SK-N-SH (cell line): ENCODE data around the gene CDH24. TPM values are rescaled to one million over a fixed set of nuclear protein-coding genes. Genes with fewer than 3 reads are reported as not detected.

Experiments used
- CTCF ChIA-PET: fragments of 300-600, 350-600 bp; formaldehyde crosslinking; extraction: SDS; loops from one replicate; lab custom pipeline; 2021; lab: Yijun Ruan, JAX
- POLR2A ChIA-PET: fragments of 350-600 bp; sonication (Branson Sonifier 250); formaldehyde crosslinking; extraction: SDS; loops from one replicate; lab custom pipeline; 2020; ENCODE audit warnings: antibody characterized with exemption, inconsistent platforms; lab: Yijun Ruan, JAX
- DNase-seq: peaks from one replicate; pipeline ENCODE4 v3.0.0; 2012
- H2AFZ ChIP-seq: fragments of 200-600 bp; sonication (generic); 2 replicates; pipeline ENCODE4 v1.8.1; 2016; ENCODE audit warnings: antibody characterized with exemption, mild to moderate bottlenecking, low read depth
- H3F3A ChIP-seq: fragments of 200-600 bp; sonication (generic); replicated peaks from 2 replicates; pipeline ENCODE3; 2016; ENCODE audit warnings: antibody characterized with exemption, mild to moderate bottlenecking; ENCODE audit not compliant: insufficient read depth
- H3K27ac ChIP-seq, 2 experiments: fragments of 200-500 bp in 1 of 2; fragments of 200-600 bp in 1 of 2; sonication (Bioruptor generic) in 1 of 2; sonication (generic), shearing (Covaris generic) in 1 of 2; 2 replicates each; pipeline versions ENCODE4 v1.5.1 to v1.6.1; 2014 to 2016; ENCODE audit warnings: low read depth in 2 of 2, inconsistent platforms in 1 of 2, low read length in 1 of 2, mild to moderate bottlenecking in 1 of 2, mixed read lengths in 1 of 2
- H3K27me3 ChIP-seq: fragments of 200-600 bp; sonication (generic), shearing (Covaris generic); 2 replicates; pipeline ENCODE4 v1.6.1; 2016; ENCODE audit warnings: mixed run types; ENCODE audit not compliant: insufficient read depth
- H3K36me3 ChIP-seq, 2 experiments: fragments of 200-500 bp in 1 of 2; fragments of 200-600 bp in 1 of 2; sonication (Bioruptor generic) in 1 of 2; sonication (generic) in 1 of 2; replicated peaks in 1 of 2; 2 replicates each; pipeline versions ENCODE3 to v1.5.1; 2014 to 2016; ENCODE audit warnings: low read length in 1 of 2, mild to moderate bottlenecking in 1 of 2; ENCODE audit not compliant: insufficient read depth in 2 of 2, control insufficient read depth in 1 of 2
- H3K4me1 ChIP-seq, 2 experiments: fragments of 200-500 bp in 1 of 2; fragments of 200-600 bp in 1 of 2; sonication (Bioruptor generic) in 1 of 2; sonication (generic), shearing (Covaris generic) in 1 of 2; 2 replicates each; pipeline versions ENCODE4 v1.5.1 to v1.6.1; 2014 to 2016; ENCODE audit warnings: low read depth in 1 of 2, low read length in 1 of 2, mixed run types in 1 of 2; ENCODE audit not compliant: insufficient read depth in 2 of 2, control insufficient read depth in 1 of 2
- H3K4me2 ChIP-seq: fragments of 200-600 bp; sonication (generic), shearing (Covaris generic); 2 replicates; pipeline ENCODE4 v1.6.1; 2017; ENCODE audit warnings: mixed run types
- H3K4me3 ChIP-seq, 2 experiments: fragments of 200-500 bp in 1 of 2; fragments of 200-600 bp in 1 of 2; sonication (Bioruptor generic) in 1 of 2; sonication (generic), shearing (Covaris generic) in 1 of 2; 2 replicates each; pipeline versions ENCODE4 v1.5.1 to v1.8.1; 2014 to 2016; ENCODE audit warnings: low read depth in 2 of 2, inconsistent platforms in 1 of 2, low read length in 1 of 2, mild to moderate bottlenecking in 1 of 2, mixed read lengths in 1 of 2, moderate library complexity in 1 of 2
- H3K79me2 ChIP-seq: fragments of 200-600 bp; sonication (generic); 2 replicates; pipeline ENCODE4 v1.8.1; 2017; ENCODE audit warnings: mild to moderate bottlenecking; ENCODE audit not compliant: insufficient read depth
- H3K9ac ChIP-seq: fragments of 200-600 bp; sonication (generic); 2 replicates; pipeline ENCODE4 v1.6.1; 2017; ENCODE audit warnings: mixed run types
- H3K9me2 ChIP-seq: fragments of 200-600 bp; sonication (generic); 2 replicates; pipeline ENCODE4 v1.6.1; 2017; ENCODE audit warnings: mixed run types
- H3K9me3 ChIP-seq: fragments of 200-600 bp; sonication (generic); 2 replicates; pipeline ENCODE4 v1.6.1; 2017; ENCODE audit warnings: mixed run types, mild to moderate bottlenecking, moderate library complexity
- H4K20me1 ChIP-seq: fragments of 200-600 bp; sonication (generic); 2 replicates; pipeline ENCODE4 v1.6.1; 2017; ENCODE audit warnings: mild to moderate bottlenecking, mixed run types; ENCODE audit not compliant: insufficient read depth
- ELF1 ChIP-seq: IDR thresholded peaks from 2 replicates; pipeline ENCODE4 v1.4.0; 2012
- EP300 ChIP-seq, 2 experiments: IDR thresholded peaks; 2 replicates each; pipeline versions ENCODE4 v1.4.0 to v1.6.1; 2012; ENCODE audit warnings: borderline replicate concordance in 1 of 2, low read depth in 1 of 2, low read length in 1 of 2
- FOXJ3 ChIP-seq: sonication (generic); formaldehyde crosslinking; IDR thresholded peaks from 2 replicates; pipeline ENCODE4 v1.5.1; 2020; ENCODE audit warnings: mild to moderate bottlenecking, missing genetic modification reagents
- GABPA ChIP-seq: IDR thresholded peaks from 2 replicates; pipeline ENCODE4 v1.4.0; 2012; ENCODE audit warnings: low read depth, mild to moderate bottlenecking
- GATA2 ChIP-seq: sonication (generic); formaldehyde crosslinking; IDR thresholded peaks from 2 replicates; pipeline ENCODE4 v1.5.0; 2020; ENCODE audit warnings: mild to moderate bottlenecking, missing genetic modification reagents
- IRF3 ChIP-seq: fragments of 150-350 bp; IDR thresholded peaks from 2 replicates; pipeline ENCODE4 v1.6.1; 2016; ENCODE audit warnings: mild to moderate bottlenecking, low read depth, low read length
- JUND ChIP-seq: IDR thresholded peaks from 2 replicates; pipeline ENCODE4 v1.4.0; 2012
- TEAD4 ChIP-seq: IDR thresholded peaks from 2 replicates; pipeline ENCODE4 v1.4.0; 2012; ENCODE audit warnings: mild to moderate bottlenecking, borderline replicate concordance; ENCODE audit not compliant: insufficient read depth
- USF2 ChIP-seq: fragments of 150-350 bp; IDR thresholded peaks from 2 replicates; pipeline ENCODE4 v1.6.1; 2017; ENCODE audit warnings: antibody characterized with exemption, low read length, low read depth, borderline replicate concordance
- YY1 ChIP-seq: IDR thresholded peaks from 2 replicates; pipeline ENCODE4 v1.4.0; 2012; ENCODE audit warnings: low read depth, mild to moderate bottlenecking
- ZBTB33 ChIP-seq: IDR thresholded peaks from 2 replicates; pipeline ENCODE4 v1.4.0; 2012; ENCODE audit warnings: low read depth, borderline replicate concordance
- WGBS: methylation state at CpG from one replicate; pipeline ENCODE4 v1.1.6; 2017; ENCODE audit warnings: low lambda C conversion rate; 5-methylcytosine and 5-hydroxymethylcytosine counted together
- polyA plus RNA-seq, 3 experiments: library from polyadenylated mRNA; depleted of rRNA; stranded (reverse); fragments of >200 nt; gene quantifications; 2 replicates each; pipeline ENCODE4 v1.2.3, GENCODE V29; 2012

CDH24 gene
- polyA plus RNA-seq, 1 of the 3 experiments (the other 2 are of a cell fraction), result 30.8 TPM

- no peaks in the 10 kb centered on the region for H4K20me1 ChIP-seq
- H3K9me3 ChIP-seq, result no peaks in the 10 kb centered on the region
- no peak overlapping the region for H3K9ac ChIP-seq
- TF ChIP-seq TEAD4 (no peak), JUND (no peak), YY1 (no peak), EP300 (IDR thresholded peaks at IDR 0.05; ENCODE audit: borderline replicate concordance in 1 of 2, low read depth in 1 of 2, low read length in 1 of 2) (no peak), FOXJ3 (CRISPR knock-in tag) (no peak), GABPA (no peak), ELF1 (no peak), GATA2 (CRISPR knock-in tag) (no peak), IRF3 (no peak), ZBTB33 (no peak)
- H3K27ac ChIP-seq, result no peak overlapping the region
- H3K4me2 ChIP-seq, result no peak overlapping the region
- no peaks in the 10 kb centered on the region for H3K36me3 ChIP-seq
- POLR2A ChIA-PET, result no interaction called here
- CTCF ChIA-PET, result interaction anchor here (1.2 kb wide), 1 partner anchor 15 kb away, joined by 3 read pairs; no protein-coding TSS in a partner anchor
- H3K27me3 ChIP-seq, result peaks cover 4% of the 10 kb centered on the region; the same call in 1 of the 2 replicates
- H3K79me2 ChIP-seq, result no peaks in the 10 kb centered on the region
- no peaks in the 10 kb centered on the region for H3K9me2 ChIP-seq
- no peaks in the 10 kb centered on the region for H3K4me1 ChIP-seq
- no peak overlapping the region for H3K4me3 ChIP-seq
- no peak overlapping the region for H2AFZ ChIP-seq
- no peaks in the 10 kb centered on the region for H3F3A ChIP-seq
- DNase-seq, result no peak
- WGBS, result 60% methylated on average over 4 of the region's 4 CpGs
Observed at GRCh38 chr14:23105348-23105824, 48.1 kb upstream of the CDH24 start.

GRCh38 chr14:23104591-23105347 lies 47.4 kb upstream of the CDH24 start, which contains the start of gene CIROP:
Gene CIROP (minus strand): TSS chr14:23104989. CDS start chr14:23104920, 69 bp downstream.
- Histone ChIP-seq H2AFZ (no peak within 1 kb of the TSS), H3K27ac (no peak within 1 kb of the TSS), H3K27me3 (no peaks in the 10 kb centered on the region; the same call in 1 of the 2 replicates), H3K36me3 (no peaks in the 10 kb centered on the region), H3K9me2 (no peaks in the 10 kb centered on the region), H3K4me1 (no peaks in the 10 kb centered on the region), H3K79me2 (no peaks in the 10 kb centered on the region), H3K9me3 (no peaks in the 10 kb centered on the region), H4K20me1 (0 out of 2 replicates have a peak, but pooled peaks cover under 1% of the 10 kb centered on the region), H3K4me2 (no peak within 1 kb of the TSS), H3K9ac (no peak within 1 kb of the TSS), H3K4me3 (no peak within 1 kb of the TSS), H3F3A (no peaks in the 10 kb centered on the region)
- 64% methylated on average over 11 of the region's 11 CpGs for WGBS
- CTCF ChIA-PET, result interaction anchor here (1.0 to 1.7 kb wide), 3 partner anchors 11 to 17 kb away, joined by 3 to 6 read pairs (median 3); no protein-coding TSS in a partner anchor
- TF ChIP-seq USF2, result no peak
- POLR2A ChIA-PET, result no interaction called here
- DNase-seq, result no peak
